Suprapubic skin (tissue), 4 donors: ENCODE data around the gene ADAT2. TPM values are rescaled to one million over a fixed set of nuclear protein-coding genes. Genes with fewer than 3 reads are reported as not detected.

Experiments
- DNase-seq, 2 donors: peaks; one replicate each; pipeline ENCODE4 v3.0.0-alpha.2; 2019; ENCODE audit warnings: low spot score in 2 of 2
- H3K27ac ChIP-seq: fragments of 200-600 bp; sonication (generic); one replicate; pipeline ENCODE4 v1.5.1; 2019
- H3K27me3 ChIP-seq: fragments of 200-600 bp; sonication (generic); one replicate; pipeline ENCODE4 v1.5.1; 2019
- H3K36me3 ChIP-seq: fragments of 200-600 bp; sonication (generic); one replicate; pipeline ENCODE4 v1.5.1; 2019
- H3K4me1 ChIP-seq: fragments of 200-600 bp; sonication (generic); one replicate; pipeline ENCODE4 v1.5.1; 2019
- H3K4me3 ChIP-seq: fragments of 200-600 bp; sonication (generic); one replicate; pipeline ENCODE4 v1.5.1; 2019; ENCODE audit warnings: mild to moderate bottlenecking
- H3K9me3 ChIP-seq: fragments of 200-600 bp; sonication (generic); one replicate; pipeline ENCODE4 v1.5.1; 2019
- EP300 ChIP-seq: sonication (generic); formaldehyde crosslinking; IDR thresholded peaks from one replicate; pipeline ENCODE4 v1.6.1; 2017; ENCODE audit warnings: antibody characterized with exemption
- POLR2A ChIP-seq, 2 donors: fragments of 450-650 bp; IDR thresholded peaks; one replicate each; pipeline ENCODE4 v1.6.1; 2017; ENCODE audit warnings: antibody characterized with exemption in 2 of 2, mild to moderate bottlenecking in 2 of 2, moderate library complexity in 2 of 2
- POLR2AphosphoS5 ChIP-seq, 3 donors: sonication (generic); formaldehyde crosslinking; IDR thresholded peaks; one replicate each; pipeline ENCODE4 v1.6.1; 2017; ENCODE audit warnings: antibody characterized with exemption in 3 of 3
- WGBS: methylation state at CpG from one replicate; pipeline ENCODE4 v1.1.5; 2018; 5-methylcytosine and 5-hydroxymethylcytosine counted together
- total RNA-seq, 4 donors: library from RNA; depleted of rRNA; stranded (reverse); fragments of >200 nt; gene quantifications; one replicate each; pipeline ENCODE4 v1.1.0, GENCODE V29; 2016
- TF ChIP-seq, protein P1 (sequence below), 2 donors: fragments of 200-600 bp in 1 of 2; fragments of 450-650 bp in 1 of 2; sonication (generic) in 1 of 2; IDR thresholded peaks; one replicate each; pipeline ENCODE4 v1.5.1; 2016 to 2019; ENCODE audit warnings: antibody characterized with exemption in 2 of 2, mild to moderate bottlenecking in 1 of 2, moderate library complexity in 1 of 2

ADAT2 gene
- total RNA-seq, 4 donors from 2014 or later, result 7.2 to 13.7 (median 8.1) TPM

- peaks cover 38% of the 10 kb centered on the region for H3K4me1 ChIP-seq
- no peaks in the 10 kb centered on the region for H3K36me3 ChIP-seq
- H3K27me3 ChIP-seq, result no peaks in the 10 kb centered on the region
- TF ChIP-seq POLR2AphosphoS5 (IDR thresholded peaks at IDR 0.05) (no peak), POLR2A (IDR thresholded peaks at IDR 0.05) (no peak), EP300 (no peak)
- TF ChIP-seq, protein P1, sequence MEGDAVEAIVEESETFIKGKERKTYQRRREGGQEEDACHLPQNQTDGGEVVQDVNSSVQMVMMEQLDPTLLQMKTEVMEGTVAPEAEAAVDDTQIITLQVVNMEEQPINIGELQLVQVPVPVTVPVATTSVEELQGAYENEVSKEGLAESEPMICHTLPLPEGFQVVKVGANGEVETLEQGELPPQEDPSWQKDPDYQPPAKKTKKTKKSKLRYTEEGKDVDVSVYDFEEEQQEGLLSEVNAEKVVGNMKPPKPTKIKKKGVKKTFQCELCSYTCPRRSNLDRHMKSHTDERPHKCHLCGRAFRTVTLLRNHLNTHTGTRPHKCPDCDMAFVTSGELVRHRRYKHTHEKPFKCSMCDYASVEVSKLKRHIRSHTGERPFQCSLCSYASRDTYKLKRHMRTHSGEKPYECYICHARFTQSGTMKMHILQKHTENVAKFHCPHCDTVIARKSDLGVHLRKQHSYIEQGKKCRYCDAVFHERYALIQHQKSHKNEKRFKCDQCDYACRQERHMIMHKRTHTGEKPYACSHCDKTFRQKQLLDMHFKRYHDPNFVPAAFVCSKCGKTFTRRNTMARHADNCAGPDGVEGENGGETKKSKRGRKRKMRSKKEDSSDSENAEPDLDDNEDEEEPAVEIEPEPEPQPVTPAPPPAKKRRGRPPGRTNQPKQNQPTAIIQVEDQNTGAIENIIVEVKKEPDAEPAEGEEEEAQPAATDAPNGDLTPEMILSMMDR (IDR thresholded peaks at IDR 0.05), result no peak
- H3K27ac ChIP-seq, result peak overlapping the region; percentile 50
- no peaks in the 10 kb centered on the region for H3K9me3 ChIP-seq
- no peak overlapping the region for H3K4me3 ChIP-seq
- no peak for DNase-seq
- WGBS, result 83% methylated on average over 10 of the region's 10 CpGs
Measured at GRCh38 chr6:143396497-143397226, 53.8 kb downstream of the ADAT2 start.

- no peak for TF ChIP-seq EP300
- TF ChIP-seq, protein P1 (IDR thresholded peaks at IDR 0.05), result no peak
- TF ChIP-seq POLR2A (IDR thresholded peaks at IDR 0.05), result no peak
- no peak for TF ChIP-seq POLR2AphosphoS5 (IDR thresholded peaks at IDR 0.05)
- H3K9me3 ChIP-seq, result no peaks in the 10 kb centered on the region
- no peaks in the 10 kb centered on the region for H3K36me3 ChIP-seq
- no peak for DNase-seq
- H3K4me1 ChIP-seq, result peaks cover 29% of the 10 kb centered on the region
- H3K27ac ChIP-seq, result no peak overlapping the region
- no peaks in the 10 kb centered on the region for H3K27me3 ChIP-seq
- no peak overlapping the region for H3K4me3 ChIP-seq
- 97% methylated on average over 5 of the region's 5 CpGs for WGBS
Measured at GRCh38 chr6:143395699-143396098, 54.8 kb downstream of the ADAT2 start.

GRCh38 chr6:143394389-143394788 lies 56.1 kb downstream of the ADAT2 start:
- H3K4me3 ChIP-seq, result no peak overlapping the region
- no peaks in the 10 kb centered on the region for H3K36me3 ChIP-seq
- H3K27ac ChIP-seq, result no peak overlapping the region
- no peaks in the 10 kb centered on the region for H3K9me3 ChIP-seq
- no peak for DNase-seq
- 76% methylated on average over 4 of the region's 4 CpGs for WGBS
- peaks cover 18% of the 10 kb centered on the region for H3K4me1 ChIP-seq
- H3K27me3 ChIP-seq, result no peaks in the 10 kb centered on the region
- TF ChIP-seq POLR2AphosphoS5 (IDR thresholded peaks at IDR 0.05), result no peak
- TF ChIP-seq EP300, result no peak
- TF ChIP-seq, protein P1 (IDR thresholded peaks at IDR 0.05), result no peak
- no peak for TF ChIP-seq POLR2A (IDR thresholded peaks at IDR 0.05)

GRCh38 chr6:143390278-143390677 lies 60.2 kb downstream of the ADAT2 start:
- TF ChIP-seq POLR2A (IDR thresholded peaks at IDR 0.05), result no peak
- TF ChIP-seq POLR2AphosphoS5 (IDR thresholded peaks at IDR 0.05), result no peak
- TF ChIP-seq EP300, result no peak
- TF ChIP-seq, protein P1 (IDR thresholded peaks at IDR 0.05), result no peak
- Histone ChIP-seq H3K4me1 (no peaks in the 10 kb centered on the region), H3K27me3 (no peaks in the 10 kb centered on the region), H3K9me3 (no peaks in the 10 kb centered on the region), H3K36me3 (no peaks in the 10 kb centered on the region), H3K27ac (no peak overlapping the region), H3K4me3 (no peak overlapping the region)
- no peak for DNase-seq
- 87% methylated on average over 3 of the region's 3 CpGs for WGBS

- TF ChIP-seq EP300, result no peak
- TF ChIP-seq, protein P1 (IDR thresholded peaks at IDR 0.05), result no peak
- no peak for TF ChIP-seq POLR2A (IDR thresholded peaks at IDR 0.05)
- TF ChIP-seq POLR2AphosphoS5 (IDR thresholded peaks at IDR 0.05), result no peak
- no peaks in the 10 kb centered on the region for H3K4me1 ChIP-seq
- DNase-seq, result no peak
- H3K27ac ChIP-seq, result no peak overlapping the region
- no peaks in the 10 kb centered on the region for H3K9me3 ChIP-seq
- no peak overlapping the region for H3K4me3 ChIP-seq
- no peaks in the 10 kb centered on the region for H3K36me3 ChIP-seq
- no peaks in the 10 kb centered on the region for H3K27me3 ChIP-seq
- WGBS, result 81% methylated on average over 2 of the region's 2 CpGs
Measured at GRCh38 chr6:143385636-143386035, 64.9 kb downstream of the ADAT2 start.
